A549 (cell line): ENCODE data around the gene TEX53. TPM values are rescaled to one million over a fixed set of nuclear protein-coding genes. Genes with fewer than 3 reads are reported as not detected.

Experiments used
- ATAC-seq, 2 experiments: fragments of 200-7000 bp in 1 of 2; fragments of >200 bp in 1 of 2; cut with Nextera tagmentation in 1 of 2; cut with Tn5 transposase in 1 of 2; 3 replicates each; pipeline versions ENCODE4 v1.8.0 to v1.9.1; 2018 to 2020; ENCODE audit warnings: mild to moderate bottlenecking in 1 of 2, moderate library complexity in 1 of 2
- CTCF ChIA-PET: fragments of 300-600 bp; sonication (Branson Sonifier 250); formaldehyde crosslinking; extraction: SDS; loops from one replicate; lab custom pipeline; 2021; ENCODE audit warnings: antibody characterized with exemption, inconsistent platforms; lab: Yijun Ruan, JAX
- POLR2A ChIA-PET: fragments of 350-600 bp; formaldehyde crosslinking; extraction: SDS; loops from one replicate; lab custom pipeline; 2021; ENCODE audit warnings: antibody characterized with exemption, inconsistent platforms; lab: Yijun Ruan, JAX
- DNase-seq, 2 experiments: peaks; one replicate each; pipeline versions ENCODE4 v3.0.0 to v3.0.0-alpha.2; 2011 to 2016; ENCODE audit warnings: low read depth in 1 of 2, low spot score in 1 of 2
- FAIRE-seq: peaks from 2 replicates; lab custom pipeline; 2011; peaks lifted over from hg19 to GRCh38; lab: Jason Lieb, UNC
- H3K27ac ChIP-seq, 2 experiments: fragments of >200 bp; sonication (Bioruptor Twin); formaldehyde crosslinking; 3 replicates each; pipeline ENCODE4 v1.5.1; 2016 to 2017
- H3K4me1 ChIP-seq: fragments of >200 bp; sonication (Bioruptor Twin); formaldehyde crosslinking; 3 replicates; pipeline ENCODE4 v1.6.1; 2016
- H3K4me2 ChIP-seq: fragments of >200 bp; sonication (Bioruptor Twin); formaldehyde crosslinking; 3 replicates; pipeline ENCODE4 v1.6.1; 2016
- H3K4me3 ChIP-seq: fragments of >200 bp; sonication (Bioruptor Twin); formaldehyde crosslinking; 3 replicates; pipeline ENCODE4 v1.5.1; 2016
- H3K9me3 ChIP-seq: fragments of >200 bp; sonication (Bioruptor Twin); formaldehyde crosslinking; 3 replicates; pipeline ENCODE4 v1.6.1; 2016
- CBX8 ChIP-seq: fragments of 200-600 bp; sonication (generic); IDR thresholded peaks from 2 replicates; pipeline ENCODE4 v1.6.1; 2016
- CTCF ChIP-seq: fragments of >200 bp; sonication (Bioruptor Twin); formaldehyde crosslinking; IDR thresholded peaks from 3 replicates; pipeline ENCODE4 v1.5.1; 2016
- FOXS1 ChIP-seq: fragments of 250-450 bp; sonication (Bioruptor Pico); IDR thresholded peaks from 2 replicates; pipeline ENCODE4 v1.5.0; 2020; ENCODE audit warnings: mild to moderate bottlenecking, moderate library complexity
- GATA3 ChIP-seq: IDR thresholded peaks from 2 replicates; pipeline ENCODE4 v1.6.1; 2012; ENCODE audit warnings: borderline replicate concordance
- HES2 ChIP-seq: fragments of >200 bp; sonication (Bioruptor Twin); formaldehyde crosslinking; IDR thresholded peaks from 2 replicates; pipeline ENCODE4 v1.6.1; 2016
- HEYL ChIP-seq: fragments of 250-450 bp; sonication (Bioruptor Pico); IDR thresholded peaks from 2 replicates; pipeline ENCODE4 v1.8.0; 2021; ENCODE audit warnings: mild to moderate bottlenecking, moderate library complexity
- HOXA7 ChIP-seq: fragments of 250-450 bp; sonication (Bioruptor Pico); IDR thresholded peaks from 2 replicates; pipeline ENCODE4 v1.5.0; 2020; ENCODE audit warnings: mild to moderate bottlenecking, moderate library complexity
- KDM5A ChIP-seq: fragments of 200-600 bp; sonication (generic); IDR thresholded peaks from 2 replicates; pipeline ENCODE4 v1.6.1; 2016; ENCODE audit warnings: antibody characterized with exemption, mild to moderate bottlenecking
- MAZ ChIP-seq: fragments of 150-350 bp; IDR thresholded peaks from 2 replicates; pipeline ENCODE4 v1.6.1; 2014; ENCODE audit warnings: antibody characterized with exemption, low read depth, low read length, borderline replicate concordance
- NR3C1 ChIP-seq: fragments of >200 bp; sonication (Bioruptor Twin); formaldehyde crosslinking; IDR thresholded peaks from 3 replicates; pipeline ENCODE4 v1.6.1; 2017
- POLR2A ChIP-seq: IDR thresholded peaks from 2 replicates; pipeline ENCODE4 v1.6.1; 2012; ENCODE audit warnings: mild to moderate bottlenecking, low read length
- RARB ChIP-seq: fragments of 250-450 bp; sonication (Bioruptor Pico); IDR thresholded peaks from 2 replicates; pipeline ENCODE4 v1.8.0; 2021; ENCODE audit warnings: mild to moderate bottlenecking, moderate library complexity
- REST ChIP-seq: fragments of 200-600 bp; sonication (generic); IDR thresholded peaks from 2 replicates; pipeline ENCODE4 v1.6.1; 2016; ENCODE audit warnings: antibody characterized with exemption, mild to moderate bottlenecking, moderate library complexity
- WGBS: methylation state at CpG from one replicate; pipeline ENCODE4 v1.1.6; 2017; ENCODE audit errors: missing lambda C conversion rate; 5-methylcytosine and 5-hydroxymethylcytosine counted together
- polyA plus RNA-seq, 4 experiments: library from polyadenylated mRNA; depleted of rRNA in 3 of 4; stranded (reverse); fragments of >200 nt; fragmentation: RNase III in 1 of 4; extraction: RNeasy Plus Mini Kit Qiagen cat#74134 plus additional on column Dnase treatment in 1 of 4; gene quantifications; 2 replicates in 3 of 4; 3 replicates in 1 of 4; pipeline ENCODE4 v1.2.3, GENCODE V29; 2011 to 2017

TEX53 gene
- polyA plus RNA-seq, 2 of the 4 experiments (the other 2 are of a cell fraction) = not detected

DNA sequence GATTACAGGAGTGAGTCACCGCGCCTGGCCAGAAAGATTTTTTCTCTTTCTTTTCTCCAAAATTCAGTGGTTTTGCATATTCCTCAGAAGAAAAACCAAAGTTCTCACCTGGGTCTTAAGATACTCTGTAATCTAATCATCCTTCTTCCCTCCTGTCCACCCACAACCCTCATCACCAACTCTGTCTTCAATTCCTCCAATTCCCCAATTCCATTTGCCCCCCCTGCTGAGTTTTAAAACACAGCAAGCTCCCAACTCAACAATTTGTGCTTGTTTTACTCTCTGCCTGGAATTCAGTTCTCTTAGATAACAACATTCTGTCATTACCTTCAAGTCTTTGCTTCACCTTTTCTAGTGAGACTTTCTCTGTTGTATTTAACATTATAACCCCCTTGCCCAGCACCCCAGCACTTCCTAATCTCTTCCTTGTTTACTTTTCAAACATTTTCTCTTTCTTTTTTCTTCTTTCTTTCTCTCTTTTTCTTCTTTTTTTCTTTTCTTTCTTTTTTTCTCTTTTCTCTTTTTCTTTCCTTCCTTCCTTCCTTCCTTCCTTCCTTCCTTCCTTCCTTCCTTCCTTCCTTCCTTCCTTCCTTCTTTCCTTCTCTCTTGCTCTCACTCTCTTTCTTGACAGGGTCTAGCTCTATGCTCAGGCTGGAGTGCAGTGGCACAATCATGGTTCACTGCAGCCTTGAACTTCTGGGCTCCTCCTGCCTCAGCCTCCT is 16.6 kb upstream of the TEX53 start (continued):
- no peak for TF ChIP-seq REST
- no peak for TF ChIP-seq HOXA7 (CRISPR knock-in tag)
- no peak for TF ChIP-seq POLR2A
- no peak for TF ChIP-seq CBX8
- TF ChIP-seq HEYL (CRISPR knock-in tag) = no peak

- peak overlapping the region; percentile 37 for H3K4me2 ChIP-seq
- TF ChIP-seq KDM5A = no peak
- TF ChIP-seq GATA3 = 0 out of 2 replicates have a peak, but pooled peaks have one; percentile 15
- no peak for TF ChIP-seq NR3C1
- ATAC-seq (no peak; a peak in 2 of 6 replicates), FAIRE-seq (no peak), DNase-seq (no peak)
- H3K27ac ChIP-seq = peak overlapping the region in 1 of 2 experiments; percentile 53; a peak in 4 of 6 replicates
- 7% methylated on average over 1 of the region's 1 CpG for WGBS
- peaks cover 2% of the 10 kb centered on the region; the same call in 1 of the 3 replicates for H3K9me3 ChIP-seq
- POLR2A ChIA-PET = no interaction called here
- CTCF ChIA-PET = interaction anchor here (0.8 to 14.6 kb wide), 11 partner anchors 8 to 344 kb away, joined by 3 to 165 read pairs (median 7); partner anchors contain the start of gene TEX48
- peaks cover 23% of the 10 kb centered on the region for H3K4me1 ChIP-seq
- H3K4me3 ChIP-seq = no peak overlapping the region
Measured at GRCh38 chr9:114671605-114672004, 14.0 kb upstream of the TEX53 start.

DNA sequence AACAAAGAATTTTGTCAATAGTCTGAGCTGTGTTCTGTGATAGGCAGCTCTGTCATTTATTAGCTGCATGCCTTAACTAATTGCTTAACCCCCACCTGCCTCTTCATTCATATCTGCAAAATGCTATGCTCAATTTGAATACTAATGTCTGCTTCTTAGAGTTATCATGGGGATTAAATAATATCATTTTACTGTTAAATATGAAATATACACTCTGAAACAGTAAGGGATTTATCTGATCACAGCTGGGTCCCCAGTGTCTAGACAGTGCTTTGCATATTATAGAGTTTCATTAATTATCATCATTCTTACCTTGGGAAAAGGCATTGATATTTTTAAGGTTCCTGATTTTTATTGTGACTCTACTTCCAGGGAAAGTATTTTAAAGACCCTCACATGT is 12.4 kb upstream of the TEX53 start:
- H3K4me1 ChIP-seq = peaks cover 12% of the 10 kb centered on the region
- peaks cover 2% of the 10 kb centered on the region; the same call in 1 of the 3 replicates for H3K9me3 ChIP-seq
- no peak overlapping the region for H3K4me3 ChIP-seq
- POLR2A ChIA-PET = no interaction called here
- no peak for ATAC-seq
- no peak overlapping the region for H3K4me2 ChIP-seq
- TF ChIP-seq CTCF (no peak), FOXS1 (CRISPR knock-in tag) (no peak)
- CTCF ChIA-PET = interaction anchor here (1.0 to 14.6 kb wide), 7 partner anchors 7 to 344 kb away, joined by 3 to 165 read pairs (median 13); partner anchors contain the start of gene TEX48
- no peak for DNase-seq
- FAIRE-seq = no peak
- no peak overlapping the region for H3K27ac ChIP-seq

GRCh38 chr9:114668146-114668545 is 10.5 kb upstream of the TEX53 start:
- DNase-seq = no peak
- ChIA-PET CTCF (interaction anchor here (0.8 to 6.2 kb wide), 9 partner anchors 9 to 349 kb away, joined by 3 to 25 read pairs (median 4); partner anchors contain the start of gene TEX48), POLR2A (no interaction called here)
- H3K4me3 ChIP-seq = no peak overlapping the region
- no peak overlapping the region for H3K4me2 ChIP-seq
- no peak overlapping the region for H3K27ac ChIP-seq
- ATAC-seq = no peak
- TF ChIP-seq RARB (CRISPR knock-in tag) (no peak), MAZ (no peak), CBX8 (no peak), HES2 (no peak)
- peaks cover 2% of the 10 kb centered on the region; the same call in 1 of the 3 replicates for H3K9me3 ChIP-seq
- peaks cover 10% of the 10 kb centered on the region for H3K4me1 ChIP-seq
- FAIRE-seq = no peak
- 76% methylated on average over 6 of the region's 6 CpGs for WGBS
